Epithelial cell of esophagus (primary cell): ENCODE measurements around the gene MCUB.
"Not testable (repeated sequence)": the region's sequence is repeated elsewhere in the genome, so short reads cannot be mapped to it uniquely, and the experiment has no call there.

ENCODE experiments used
- DNase-seq: peaks from one replicate; pipeline ENCODE4 v3.0.0; 2010; ENCODE audit warnings: low read depth
- H3K4me3 ChIP-seq: 2 replicates; pipeline ENCODE4 v1.5.1; 2011; ENCODE audit warnings: mild to moderate bottlenecking, low read length, control low read depth
- CTCF ChIP-seq: IDR thresholded peaks from 2 replicates; pipeline ENCODE4 v1.5.1; 2011; ENCODE audit warnings: low read depth, mild to moderate bottlenecking, low read length, control low read depth, inconsistent platforms; ENCODE audit not compliant: insufficient read depth; ENCODE audit errors: missing control alignments

The MCUB gene

GRCh38 chr4:109665783-109666485, 105.9 kb downstream of the MCUB start:
- H3K4me3 ChIP-seq: no peak overlapping the region
- DNase-seq: no peak
- TF ChIP-seq CTCF: no peak

DNA sequence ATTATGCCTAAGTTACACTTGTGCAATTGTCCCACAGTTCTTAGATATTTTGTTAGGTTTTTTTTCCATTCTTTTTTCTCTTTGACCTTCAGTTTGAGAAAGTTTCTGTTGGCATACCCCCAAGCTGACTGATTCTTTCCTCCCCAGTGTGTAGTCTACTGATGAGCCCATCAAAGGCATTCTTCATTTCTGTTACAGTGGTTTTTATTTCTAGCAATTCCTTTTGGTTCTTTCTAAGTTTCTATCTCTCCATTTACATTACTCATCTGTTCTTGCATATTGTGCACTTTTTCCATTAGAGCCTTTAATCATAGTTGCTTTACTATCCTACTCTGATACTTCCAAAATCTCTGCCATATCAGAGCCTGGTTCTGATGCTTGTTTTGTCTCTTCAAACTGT, 111.3 kb downstream of the MCUB start:
- H3K4me3 ChIP-seq: no peak overlapping the region
- TF ChIP-seq CTCF: no peak
- DNase-seq: no peak

DNA sequence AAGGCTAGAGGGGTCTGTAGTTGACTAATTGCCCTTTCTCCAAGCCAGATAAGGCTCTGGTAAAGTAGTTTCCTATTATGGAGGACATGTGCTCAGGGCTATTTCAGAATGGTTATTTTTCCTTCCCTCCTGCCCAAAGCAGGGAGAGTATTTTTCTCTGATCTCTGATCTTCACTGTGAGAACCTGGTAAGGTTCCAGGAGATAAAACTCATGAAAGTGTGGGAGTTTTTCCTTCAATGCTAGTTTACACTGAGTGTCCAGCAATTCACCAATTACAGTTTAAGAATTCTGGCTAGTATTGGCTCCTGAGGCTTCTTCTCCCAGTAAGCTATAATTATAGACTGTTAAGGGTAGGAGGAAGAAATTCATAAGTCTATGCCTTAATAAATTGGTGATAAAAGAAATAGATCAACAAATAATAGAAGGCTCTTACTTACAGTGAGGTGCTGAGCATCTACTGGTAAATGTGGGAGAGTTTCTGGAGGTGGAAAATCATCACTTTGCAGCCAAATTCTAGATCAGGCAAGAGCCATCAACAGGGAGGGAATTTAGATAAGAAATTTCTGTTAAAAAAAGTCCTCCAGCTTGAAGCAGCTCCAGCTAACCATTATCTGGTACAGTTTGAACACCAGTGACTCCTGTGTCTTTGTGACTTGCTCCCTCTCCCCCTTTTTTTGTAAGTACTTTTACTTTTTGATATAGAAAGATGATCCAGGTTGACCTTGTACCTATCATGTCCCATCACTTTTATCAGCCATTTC, 112.3 kb downstream of the MCUB start:
- TF ChIP-seq CTCF: no peak
- H3K4me3 ChIP-seq: no peak overlapping the region
- DNase-seq: no peak

- DNase-seq: no peak
- no peak for TF ChIP-seq CTCF
These were observed 113.3 kb downstream of the MCUB start for GRCh38 chr4:109673303-109673702.

DNA sequence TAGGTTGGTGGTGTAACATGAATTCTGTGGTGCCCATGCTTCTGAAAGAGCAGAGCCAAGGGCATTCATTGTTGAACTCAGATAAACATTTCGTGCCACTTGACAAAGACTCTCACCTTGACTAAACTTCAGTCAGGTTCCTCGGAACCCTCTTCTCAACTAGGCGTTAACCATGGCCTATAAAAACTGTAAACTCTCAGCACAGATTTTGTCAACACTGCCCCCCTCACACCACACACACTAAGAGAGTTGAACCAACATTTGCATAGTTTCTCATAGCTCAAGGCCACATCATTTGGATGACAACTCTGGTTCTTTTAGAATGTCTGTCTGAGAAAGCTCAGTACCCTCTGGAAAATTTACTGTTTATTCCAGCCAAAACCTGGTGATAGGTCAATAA, 115.1 kb downstream of the MCUB start:
- TF ChIP-seq CTCF: no peak
- no peak for DNase-seq
- H3K4me3 ChIP-seq: no peak overlapping the region

More at GRCh38 chr4:109673303-109673702, 113.3 kb downstream of the MCUB start:
- H3K4me3 ChIP-seq: no peak overlapping the region

DNA sequence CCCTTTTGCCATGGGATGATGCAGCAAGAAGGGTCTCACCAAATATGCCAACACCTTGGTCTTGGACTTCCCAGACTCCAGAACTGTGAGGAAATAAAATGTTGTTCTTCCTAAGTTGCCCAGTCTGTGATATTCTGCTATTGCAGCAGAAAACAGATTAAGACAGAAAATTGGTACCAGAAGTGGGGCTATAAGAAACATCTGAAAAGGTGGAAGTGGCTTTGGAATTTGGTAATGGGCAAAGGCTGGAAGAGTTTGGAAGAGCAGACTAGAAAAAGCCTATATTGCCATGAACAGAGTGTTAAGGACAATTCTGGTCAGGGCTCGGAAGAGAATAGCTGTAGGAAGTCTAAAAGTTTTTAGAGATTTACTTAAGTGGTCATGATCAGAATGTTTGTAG, 115.8 kb downstream of the MCUB start:
- DNase-seq: no peak
- no peak overlapping the region for H3K4me3 ChIP-seq
- no peak for TF ChIP-seq CTCF

DNA sequence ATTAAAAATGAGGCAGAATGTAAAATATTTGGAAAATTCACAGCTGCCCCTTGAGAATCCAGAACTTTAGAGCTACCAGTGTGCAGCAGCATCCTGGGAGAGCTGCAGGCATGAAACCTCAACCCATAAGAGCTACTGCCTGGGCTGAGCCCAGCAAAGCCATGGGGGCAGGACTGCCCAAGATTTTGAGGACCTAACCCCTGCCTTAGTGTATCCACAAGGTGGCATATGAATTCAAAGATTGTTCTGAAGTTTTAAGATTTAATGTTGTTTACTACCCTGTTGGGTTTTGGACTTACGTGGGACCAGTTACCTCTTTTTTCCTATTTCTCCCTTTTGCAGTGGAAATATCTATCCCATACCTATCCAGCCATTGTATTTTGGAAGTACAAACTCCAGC, 116.8 kb downstream of the MCUB start:
- H3K4me3 ChIP-seq: no peak overlapping the region
- TF ChIP-seq CTCF: peak; percentile 9
- no peak for DNase-seq

GRCh38 chr4:109678472-109678871, 118.4 kb downstream of the MCUB start:
- DNase-seq, H3K4me3 ChIP-seq: not testable (repeated sequence)

GRCh38 chr4:109678925-109679324, 118.9 kb downstream of the MCUB start:
- not testable (repeated sequence) for H3K4me3 ChIP-seq

More at GRCh38 chr4:109678925-109679324, 118.9 kb downstream of the MCUB start:
- not testable (repeated sequence) for DNase-seq
